AG10803 (cell line): Measurements from ENCODE around the gene DOK6.

Experiments used
- DNase-seq: peaks from one replicate; pipeline ENCODE4 v3.0.0; 2010; ENCODE audit warnings: low read depth
- H3K4me3 ChIP-seq: 2 replicates; pipeline ENCODE4 v1.5.1; 2011; ENCODE audit warnings: mild to moderate bottlenecking, low read length, control low read depth
- TF ChIP-seq, protein P1 (sequence below): conservative IDR thresholded peaks from 2 replicates; pipeline ENCODE4 v1.5.1; 2011; ENCODE audit warnings: mild to moderate bottlenecking, low read length, control low read depth, inconsistent platforms

Gene DOK6

DNA sequence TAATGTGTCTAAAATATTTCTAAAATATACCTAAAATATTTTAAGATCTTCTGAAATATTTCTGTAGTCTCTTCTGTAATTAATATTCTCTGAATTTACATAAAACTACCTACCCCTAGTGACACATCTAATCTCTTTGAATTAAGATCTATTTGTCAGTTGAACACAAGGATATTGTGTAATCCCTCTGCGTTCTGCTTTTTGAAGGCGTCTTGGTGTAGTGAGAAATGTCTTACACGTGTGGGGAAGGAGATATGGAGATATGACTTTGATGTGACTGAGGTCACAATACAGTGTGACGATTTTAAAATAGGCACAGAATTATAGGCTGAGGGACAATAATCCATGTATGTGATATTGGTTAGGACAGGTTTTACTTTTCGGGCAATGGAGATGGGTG lies 79.8 kb downstream of the DOK6 start:
- TF ChIP-seq, protein P1, sequence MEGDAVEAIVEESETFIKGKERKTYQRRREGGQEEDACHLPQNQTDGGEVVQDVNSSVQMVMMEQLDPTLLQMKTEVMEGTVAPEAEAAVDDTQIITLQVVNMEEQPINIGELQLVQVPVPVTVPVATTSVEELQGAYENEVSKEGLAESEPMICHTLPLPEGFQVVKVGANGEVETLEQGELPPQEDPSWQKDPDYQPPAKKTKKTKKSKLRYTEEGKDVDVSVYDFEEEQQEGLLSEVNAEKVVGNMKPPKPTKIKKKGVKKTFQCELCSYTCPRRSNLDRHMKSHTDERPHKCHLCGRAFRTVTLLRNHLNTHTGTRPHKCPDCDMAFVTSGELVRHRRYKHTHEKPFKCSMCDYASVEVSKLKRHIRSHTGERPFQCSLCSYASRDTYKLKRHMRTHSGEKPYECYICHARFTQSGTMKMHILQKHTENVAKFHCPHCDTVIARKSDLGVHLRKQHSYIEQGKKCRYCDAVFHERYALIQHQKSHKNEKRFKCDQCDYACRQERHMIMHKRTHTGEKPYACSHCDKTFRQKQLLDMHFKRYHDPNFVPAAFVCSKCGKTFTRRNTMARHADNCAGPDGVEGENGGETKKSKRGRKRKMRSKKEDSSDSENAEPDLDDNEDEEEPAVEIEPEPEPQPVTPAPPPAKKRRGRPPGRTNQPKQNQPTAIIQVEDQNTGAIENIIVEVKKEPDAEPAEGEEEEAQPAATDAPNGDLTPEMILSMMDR, result no peak
- no peak overlapping the region for H3K4me3 ChIP-seq
- DNase-seq, result no peak

GRCh38 chr18:69483574-69483973 lies 82.9 kb downstream of the DOK6 start:
- DNase-seq, result no peak
- TF ChIP-seq, protein P1, result no peak

DNA sequence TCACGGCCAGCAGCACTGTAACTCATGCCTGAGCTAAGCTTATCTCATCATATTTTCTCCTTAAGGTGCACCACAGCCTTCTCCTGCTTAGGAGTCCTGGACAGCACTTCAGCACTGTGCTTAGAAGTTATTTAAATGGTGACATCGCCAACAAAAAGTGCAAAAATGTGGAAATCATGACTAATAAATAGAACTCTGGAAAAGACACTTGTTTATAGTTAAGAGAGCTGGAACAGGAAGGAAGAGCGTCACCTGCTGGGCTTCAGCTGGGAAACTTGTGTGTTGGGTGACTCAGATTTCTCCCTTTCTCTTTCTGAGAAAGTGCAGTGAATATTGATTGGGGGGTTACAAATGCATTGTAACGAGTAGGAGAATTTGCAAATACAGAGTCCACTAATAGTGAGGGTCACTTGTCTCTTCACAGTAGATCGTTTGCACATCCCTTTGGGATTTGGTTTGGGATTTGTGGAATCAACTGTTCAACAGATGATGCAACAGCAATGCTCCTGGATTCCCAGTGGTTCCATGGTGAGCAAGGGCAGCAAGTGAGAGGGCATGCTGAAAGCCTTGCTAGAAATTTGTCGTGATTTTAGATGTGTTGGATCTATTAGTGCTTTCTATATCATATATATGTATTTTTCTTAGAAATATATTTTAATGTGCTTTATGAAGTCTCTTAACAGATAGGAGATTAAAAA lies 84.2 kb downstream of the DOK6 start:
- peak; percentile 49 for DNase-seq
- TF ChIP-seq, protein P1, result peak; percentile 39
- no peak overlapping the region for H3K4me3 ChIP-seq

More at GRCh38 chr18:69483574-69483973, 82.9 kb downstream of the DOK6 start:
- no peak overlapping the region for H3K4me3 ChIP-seq

- no peak for DNase-seq
- TF ChIP-seq, protein P1, result no peak
- H3K4me3 ChIP-seq, result no peak overlapping the region
Observed at GRCh38 chr18:69487488-69488394, 87.1 kb downstream of the DOK6 start.

- TF ChIP-seq, protein P1, result no peak
- no peak for DNase-seq
Observed at GRCh38 chr18:69490072-69490471, 89.4 kb downstream of the DOK6 start.

GRCh38 chr18:69490813-69491212 lies 90.1 kb downstream of the DOK6 start:
- TF ChIP-seq, protein P1, result no peak
- no peak overlapping the region for H3K4me3 ChIP-seq
- DNase-seq, result peak; percentile 58

More at GRCh38 chr18:69490072-69490471, 89.4 kb downstream of the DOK6 start:
- H3K4me3 ChIP-seq, result no peak overlapping the region

GRCh38 chr18:69491576-69491975 lies 90.9 kb downstream of the DOK6 start:
- TF ChIP-seq, protein P1, result no peak
- no peak overlapping the region for H3K4me3 ChIP-seq
- no peak for DNase-seq
